ENCODE data around the gene SCAF11. TPM values are rescaled to one million over a fixed set of nuclear protein-coding genes. Genes with fewer than 3 reads are reported as not detected.
A peak's percentile ranks its signal among the peaks of the same experiment; 100 is the strongest.

Gene SCAF11
- total RNA-seq, 5 donors from 2014 or later (not counting 1 experiment from before 2014, with no cell fraction given), result 149 to 184 (median 163) TPM

- CTCF ChIA-PET, result no interaction called here
- 100% methylated on average over 1 of the region's 1 CpG for WGBS (ENCODE audit: insufficient coverage)
- H3K36me3 Mint-ChIP-seq, result peaks cover 54% of the 10 kb centered on the region
These were observed 103.7 kb downstream of the SCAF11 start for GRCh38 chr12:45886685-45887084.

DNA sequence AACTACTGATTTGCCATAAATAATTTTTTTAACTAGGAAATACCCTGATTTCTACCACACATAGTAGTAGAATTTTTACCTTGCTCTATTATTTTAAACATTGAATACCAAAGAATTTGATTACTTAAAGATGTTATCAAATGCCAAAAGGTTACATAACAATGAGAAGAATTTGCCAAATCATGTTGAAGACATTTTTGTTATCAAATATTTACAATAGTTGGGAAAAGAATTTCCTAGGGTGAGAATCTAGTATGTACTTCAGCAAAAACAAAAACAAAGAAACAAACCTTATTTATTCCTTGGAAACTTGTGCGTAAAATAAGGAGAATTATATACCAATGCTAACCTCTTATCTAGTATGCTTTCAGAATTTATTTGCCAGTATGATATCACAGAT lies 107.2 kb downstream of the SCAF11 start:
- WGBS (ENCODE audit: insufficient coverage), result no CpG with 5 or more reads among the region's 1 CpG
- no peak for DNase-seq
- Histone ChIP-seq H3K4me1 (ENCODE audit: control insufficient read depth in 1 of 2, extremely low read depth in 1 of 2, insufficient read depth in 2 of 2, low read length in 2 of 2) (peaks cover 2 to 13% of the 10 kb centered on the region in 2 experiments), H3K36me3 (ENCODE audit: control insufficient read depth in 2 of 2, extremely low read depth in 1 of 2, insufficient read depth in 1 of 2, low read length in 1 of 2) (peaks cover 8 to 38% of the 10 kb centered on the region in 2 donors), H3K27ac (ENCODE audit: low read length) (no peak overlapping the region), H3K27me3 (replicated peaks in 1 of 2; ENCODE audit: control insufficient read depth in 2 of 2, extremely low read depth in 1 of 2, insufficient read depth in 2 of 2, low read length in 1 of 2) (no peaks in the 10 kb centered on the region), H3K9me3 (no peaks in the 10 kb centered on the region), H3K4me3 (ENCODE audit: control insufficient read depth in 1 of 2, extremely low read depth in 1 of 2, low read length in 1 of 2) (no peak overlapping the region)
- no peak overlapping the region for H3K27ac Mint-ChIP-seq
- no peaks in the 10 kb centered on the region for H3K9me3 Mint-ChIP-seq
- no peaks in the 10 kb centered on the region for H3K27me3 Mint-ChIP-seq
- ChIA-PET CTCF (interaction anchor here in 1 of 2 donors (0.7 kb wide), 1 partner anchor 387 kb away, joined by 3 read pairs; no protein-coding TSS in a partner anchor), POLR2A (no interaction called here)
- H3K36me3 Mint-ChIP-seq, result peaks cover 72% of the 10 kb centered on the region
- no peak overlapping the region for H3K4me3 Mint-ChIP-seq
- peaks cover 24 to 32% (median 31%) of the 10 kb centered on the region in 3 donors for H3K4me1 Mint-ChIP-seq
- no peak for ATAC-seq (replicated peaks in 1 of 4)

More at GRCh38 chr12:45886685-45887084, 103.7 kb downstream of the SCAF11 start:
- Histone ChIP-seq H3K36me3 (ENCODE audit: control insufficient read depth in 2 of 2, extremely low read depth in 1 of 2, insufficient read depth in 1 of 2, low read length in 1 of 2) (peaks cover 6 to 25% of the 10 kb centered on the region in 2 donors), H3K27ac (ENCODE audit: low read length) (no peak overlapping the region), H3K9me3 (no peaks in the 10 kb centered on the region), H3K4me3 (ENCODE audit: control insufficient read depth in 1 of 2, extremely low read depth in 1 of 2, low read length in 1 of 2) (no peak overlapping the region), H3K27me3 (replicated peaks in 1 of 2; ENCODE audit: control insufficient read depth in 2 of 2, extremely low read depth in 1 of 2, insufficient read depth in 2 of 2, low read length in 1 of 2) (no peaks in the 10 kb centered on the region), H3K4me1 (ENCODE audit: control insufficient read depth in 1 of 2, extremely low read depth in 1 of 2, insufficient read depth in 2 of 2, low read length in 2 of 2) (peaks cover 6 to 7% of the 10 kb centered on the region in 2 experiments)
- peaks cover 14 to 33% (median 14%) of the 10 kb centered on the region in 3 donors for H3K4me1 Mint-ChIP-seq
- H3K4me3 Mint-ChIP-seq, result no peak overlapping the region
- H3K27me3 Mint-ChIP-seq, result no peaks in the 10 kb centered on the region
- ATAC-seq (replicated peaks in 1 of 4) (no peak), DNase-seq (no peak)
- POLR2A ChIA-PET, result no interaction called here
- H3K9me3 Mint-ChIP-seq, result no peaks in the 10 kb centered on the region
- H3K27ac Mint-ChIP-seq, result no peak overlapping the region

GRCh38 chr12:45880533-45880932 lies 109.8 kb downstream of the SCAF11 start:
- H3K9me3 ChIP-seq, result no peaks in the 10 kb centered on the region
- peak overlapping the region; percentile 30 for H3K27ac ChIP-seq (ENCODE audit: low read length)
- Mint-ChIP-seq H3K9me3 (no peaks in the 10 kb centered on the region), H3K27ac (peak overlapping the region; percentile 39 to 87), H3K36me3 (peaks cover 74% of the 10 kb centered on the region), H3K4me1 (peaks cover 33 to 50% (median 39%) of the 10 kb centered on the region in 3 donors), H3K27me3 (no peaks in the 10 kb centered on the region), H3K4me3 (no peak overlapping the region)
- ChIA-PET POLR2A (no interaction called here), CTCF (no interaction called here)
- WGBS (ENCODE audit: insufficient coverage), result 100% methylated on average over 1 of the region's 2 CpGs
- peaks cover 2 to 19% of the 10 kb centered on the region in 2 experiments for H3K4me1 ChIP-seq (ENCODE audit: control insufficient read depth in 1 of 2, extremely low read depth in 1 of 2, insufficient read depth in 2 of 2, low read length in 2 of 2)
- H3K27me3 ChIP-seq (replicated peaks in 1 of 2; ENCODE audit: control insufficient read depth in 2 of 2, extremely low read depth in 1 of 2, insufficient read depth in 2 of 2, low read length in 1 of 2), result no peaks in the 10 kb centered on the region
- peaks cover 6 to 33% of the 10 kb centered on the region in 2 donors for H3K36me3 ChIP-seq (ENCODE audit: control insufficient read depth in 2 of 2, extremely low read depth in 1 of 2, insufficient read depth in 1 of 2, low read length in 1 of 2)
- no peak for ATAC-seq (replicated peaks in 1 of 4)
- no peak for DNase-seq
- H3K4me3 ChIP-seq (ENCODE audit: control insufficient read depth in 1 of 2, extremely low read depth in 1 of 2, low read length in 1 of 2), result no peak overlapping the region

DNA sequence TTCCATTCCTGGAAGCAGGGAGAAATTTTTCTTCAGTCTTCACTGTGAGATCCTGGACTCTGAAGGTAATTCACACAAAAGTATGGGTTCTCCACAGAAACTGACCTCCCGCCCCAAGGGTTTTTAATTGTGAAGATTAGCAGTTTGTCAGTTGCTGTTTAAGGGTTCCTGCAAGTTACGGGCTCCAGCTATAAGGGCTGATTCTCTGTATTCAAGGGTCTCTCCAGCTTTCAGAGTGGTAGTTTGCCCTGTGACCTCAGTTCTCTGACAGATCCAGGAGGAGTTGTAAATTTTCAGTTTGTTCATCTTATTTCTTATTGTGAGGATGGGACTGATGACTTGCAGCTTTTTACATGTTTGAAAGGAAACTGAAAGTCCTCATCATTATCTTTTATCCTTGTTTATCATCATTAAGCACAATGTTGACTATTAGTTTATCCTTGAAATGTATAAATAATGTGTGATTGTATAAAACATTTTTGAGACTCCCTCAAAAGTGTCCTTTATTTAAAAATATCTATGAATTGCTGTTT lies 110.9 kb downstream of the SCAF11 start:
- ChIA-PET POLR2A (no interaction called here), CTCF (no interaction called here)
- Mint-ChIP-seq H3K36me3 (peaks cover 73% of the 10 kb centered on the region), H3K27ac (peak overlapping the region; percentile 86 to 87), H3K4me1 (peaks cover 37 to 51% (median 41%) of the 10 kb centered on the region in 3 donors), H3K9me3 (peaks cover 0 to 3% (median 0%) of the 10 kb centered on the region in 3 donors), H3K27me3 (no peaks in the 10 kb centered on the region), H3K4me3 (peak overlapping the region; percentile 9 to 54 (median 28))
- WGBS (ENCODE audit: insufficient coverage), result 91% methylated on average over 2 of the region's 2 CpGs
- Histone ChIP-seq H3K36me3 (ENCODE audit: control insufficient read depth in 2 of 2, extremely low read depth in 1 of 2, insufficient read depth in 1 of 2, low read length in 1 of 2) (peaks cover 7 to 35% of the 10 kb centered on the region in 2 donors), H3K4me1 (ENCODE audit: control insufficient read depth in 1 of 2, extremely low read depth in 1 of 2, insufficient read depth in 2 of 2, low read length in 2 of 2) (peaks cover 2 to 19% of the 10 kb centered on the region in 2 experiments), H3K27ac (ENCODE audit: low read length) (peak overlapping the region; percentile 67), H3K27me3 (replicated peaks in 1 of 2; ENCODE audit: control insufficient read depth in 2 of 2, extremely low read depth in 1 of 2, insufficient read depth in 2 of 2, low read length in 1 of 2) (no peaks in the 10 kb centered on the region), H3K9me3 (no peaks in the 10 kb centered on the region), H3K4me3 (ENCODE audit: control insufficient read depth in 1 of 2, extremely low read depth in 1 of 2, low read length in 1 of 2) (no peak overlapping the region)
- DNase-seq (no peak), ATAC-seq (replicated peaks in 1 of 4) (no peak)

GRCh38 chr12:45878630-45879255 lies 111.6 kb downstream of the SCAF11 start:
- H3K27me3 ChIP-seq (replicated peaks in 1 of 2; ENCODE audit: control insufficient read depth in 2 of 2, extremely low read depth in 1 of 2, insufficient read depth in 2 of 2, low read length in 1 of 2), result no peaks in the 10 kb centered on the region
- Mint-ChIP-seq H3K27ac (peak overlapping the region; percentile 86 to 87), H3K9me3 (peaks cover 0 to 3% (median 0%) of the 10 kb centered on the region in 3 donors), H3K36me3 (peaks cover 73% of the 10 kb centered on the region), H3K27me3 (no peaks in the 10 kb centered on the region), H3K4me1 (peaks cover 39 to 51% (median 41%) of the 10 kb centered on the region in 3 donors), H3K4me3 (peak overlapping the region in 2 of 3 donors; percentile 28 to 54)
- DNase-seq (peak in 31 of 35 experiments; percentile 4 to 44 (median 22)), ATAC-seq (replicated peaks in 1 of 4) (peak; percentile 55 to 77 (median 70))
- H3K9me3 ChIP-seq, result no peaks in the 10 kb centered on the region
- peaks cover 2 to 19% of the 10 kb centered on the region in 2 experiments for H3K4me1 ChIP-seq (ENCODE audit: control insufficient read depth in 1 of 2, extremely low read depth in 1 of 2, insufficient read depth in 2 of 2, low read length in 2 of 2)
- H3K36me3 ChIP-seq (ENCODE audit: control insufficient read depth in 2 of 2, extremely low read depth in 1 of 2, insufficient read depth in 1 of 2, low read length in 1 of 2), result peaks cover 7 to 40% of the 10 kb centered on the region in 2 donors
- peak overlapping the region; percentile 67 for H3K27ac ChIP-seq (ENCODE audit: low read length)
- CTCF ChIA-PET, result no interaction called here
- no CpG with 5 or more reads among the region's 8 CpGs for WGBS (ENCODE audit: insufficient coverage)
- no peak overlapping the region for H3K4me3 ChIP-seq (ENCODE audit: control insufficient read depth in 1 of 2, extremely low read depth in 1 of 2, low read length in 1 of 2)
- POLR2A ChIA-PET, result no interaction called here

- Histone ChIP-seq H3K27ac (ENCODE audit: low read length) (no peak overlapping the region), H3K27me3 (replicated peaks in 1 of 2; ENCODE audit: control insufficient read depth in 2 of 2, extremely low read depth in 1 of 2, insufficient read depth in 2 of 2, low read length in 1 of 2) (no peaks in the 10 kb centered on the region), H3K4me1 (ENCODE audit: control insufficient read depth in 1 of 2, extremely low read depth in 1 of 2, insufficient read depth in 2 of 2, low read length in 2 of 2) (peaks cover 2 to 19% of the 10 kb centered on the region in 2 experiments), H3K36me3 (ENCODE audit: control insufficient read depth in 2 of 2, extremely low read depth in 1 of 2, insufficient read depth in 1 of 2, low read length in 1 of 2) (peaks cover 7 to 49% of the 10 kb centered on the region in 2 donors), H3K9me3 (no peaks in the 10 kb centered on the region), H3K4me3 (ENCODE audit: control insufficient read depth in 1 of 2, extremely low read depth in 1 of 2, low read length in 1 of 2) (no peak overlapping the region)
- ChIA-PET CTCF (no interaction called here), POLR2A (no interaction called here)
- H3K9me3 Mint-ChIP-seq, result peaks cover 0 to 3% (median 0%) of the 10 kb centered on the region in 3 donors
- ATAC-seq (replicated peaks in 1 of 4), result no peak
- no peaks in the 10 kb centered on the region for H3K27me3 Mint-ChIP-seq
- 100% methylated on average over 1 of the region's 5 CpGs for WGBS (ENCODE audit: insufficient coverage)
- peak overlapping the region; percentile 37 to 77 for H3K27ac Mint-ChIP-seq
- H3K36me3 Mint-ChIP-seq, result peaks cover 72% of the 10 kb centered on the region
- DNase-seq, result no peak
- H3K4me1 Mint-ChIP-seq, result peaks cover 42 to 59% (median 44%) of the 10 kb centered on the region in 3 donors
- no peak overlapping the region for H3K4me3 Mint-ChIP-seq
These were observed 113.3 kb downstream of the SCAF11 start for GRCh38 chr12:45877069-45877468.
